Astrocyte (in vitro differentiated cells and primary cell): ENCODE data around the gene BCAT1. TPM values are rescaled to one million over a fixed set of nuclear protein-coding genes. Genes with fewer than 3 reads are reported as not detected.
"Not testable (repeated sequence)": the region's sequence is repeated elsewhere in the genome, so short reads cannot be mapped to it uniquely, and the experiment has no call there.

Experiments
- DNase-seq: peaks from one replicate; pipeline ENCODE4 v3.0.0-alpha.2; 2010; ENCODE audit warnings: low read depth
- FAIRE-seq: peaks from 2 replicates; lab custom pipeline; 2011; peaks lifted over from hg19 to GRCh38; lab: Jason Lieb, UNC
- H2AFZ ChIP-seq: 2 replicates; pipeline ENCODE4 v1.6.0; 2012; ENCODE audit warnings: low read depth, low read length, inconsistent platforms
- H3K27ac ChIP-seq: 2 replicates; pipeline ENCODE4 v1.5.1; 2011; ENCODE audit warnings: low read depth, low read length, inconsistent platforms
- H3K27me3 ChIP-seq: 2 replicates; pipeline ENCODE4 v1.6.0; 2011; ENCODE audit warnings: low read length, inconsistent platforms; ENCODE audit not compliant: insufficient read depth
- H3K36me3 ChIP-seq: 2 replicates; pipeline ENCODE4 v1.5.1; 2011; ENCODE audit warnings: low read length, inconsistent platforms; ENCODE audit not compliant: insufficient read depth
- H3K4me1 ChIP-seq: 2 replicates; pipeline ENCODE4 v1.5.1; 2011; ENCODE audit warnings: low read length, inconsistent platforms; ENCODE audit not compliant: insufficient read depth
- H3K4me2 ChIP-seq: 2 replicates; pipeline ENCODE4 v1.6.0; 2012; ENCODE audit warnings: low read length, inconsistent platforms
- H3K4me3 ChIP-seq: 2 replicates; pipeline ENCODE4 v1.5.1; 2011; ENCODE audit warnings: low read depth, mild to moderate bottlenecking, low read length, inconsistent platforms; ENCODE audit not compliant: insufficient read depth
- H3K79me2 ChIP-seq: 2 replicates; pipeline ENCODE4 v1.6.0; 2012; ENCODE audit warnings: mild to moderate bottlenecking, low read length, inconsistent platforms; ENCODE audit not compliant: insufficient read depth
- H3K9ac ChIP-seq: 2 replicates; pipeline ENCODE4 v1.6.0; 2012; ENCODE audit warnings: mild to moderate bottlenecking, low read length, inconsistent platforms
- H3K9me3 ChIP-seq: 2 replicates; pipeline ENCODE4 v1.5.1; 2012; ENCODE audit warnings: low read depth, mild to moderate bottlenecking, low read length, inconsistent platforms; ENCODE audit not compliant: insufficient read depth
- H4K20me1 ChIP-seq: 2 replicates; pipeline ENCODE4 v1.6.0; 2012; ENCODE audit warnings: low read length, inconsistent platforms; ENCODE audit not compliant: insufficient read depth
- H3K27ac Mint-ChIP-seq: one replicate; pipeline ENCODE4 v1.8.0; 2021; ENCODE audit warnings: mild to moderate bottlenecking, mixed read lengths; ENCODE audit not compliant: unreplicated experiment
- H3K27me3 Mint-ChIP-seq: one replicate; pipeline ENCODE4 v1.8.0; 2021; ENCODE audit warnings: low read depth, mixed read lengths; ENCODE audit not compliant: unreplicated experiment
- H3K36me3 Mint-ChIP-seq: one replicate; pipeline ENCODE4 v1.8.0; 2021; ENCODE audit warnings: low read depth, mixed read lengths; ENCODE audit not compliant: unreplicated experiment
- H3K4me1 Mint-ChIP-seq: one replicate; pipeline ENCODE4 v1.8.0; 2021; ENCODE audit warnings: low read depth, mixed read lengths; ENCODE audit not compliant: unreplicated experiment
- H3K4me3 Mint-ChIP-seq: one replicate; pipeline ENCODE4 v1.8.0; 2021; ENCODE audit warnings: mild to moderate bottlenecking, moderate library complexity, mixed read lengths; ENCODE audit not compliant: unreplicated experiment
- H3K9me3 Mint-ChIP-seq: one replicate; pipeline ENCODE4 v1.8.0; 2021; ENCODE audit warnings: mild to moderate bottlenecking, mixed read lengths; ENCODE audit not compliant: unreplicated experiment
- CTCF ChIP-seq: IDR thresholded peaks from 2 replicates; pipeline ENCODE4 v1.5.1; 2011; ENCODE audit warnings: low read depth, mild to moderate bottlenecking, inconsistent platforms, low read length, moderate library complexity; ENCODE audit not compliant: insufficient read depth
- EZH2 ChIP-seq: IDR thresholded peaks from 2 replicates; pipeline ENCODE4 v1.6.1; 2012; ENCODE audit warnings: mild to moderate bottlenecking, low read length, inconsistent platforms; ENCODE audit not compliant: insufficient read depth
- total RNA-seq: library from RNA; stranded (reverse); gene quantifications from 2 replicates; pipeline ENCODE4 v1.2.1, GENCODE V29; 2021

The BCAT1 gene
- total RNA-seq, 1 donor from 2014 or later, result 476 TPM

- Histone ChIP-seq H3K4me3 (no peak overlapping the region), H2AFZ (no peak overlapping the region), H3K9ac (no peak overlapping the region), H3K4me1 (no peaks in the 10 kb centered on the region), H3K36me3 (peaks cover 28% of the 10 kb centered on the region), H3K27me3 (no peaks in the 10 kb centered on the region), H3K9me3 (no peaks in the 10 kb centered on the region), H3K27ac (no peak overlapping the region), H4K20me1 (peaks cover 12% of the 10 kb centered on the region), H3K4me2 (no peak overlapping the region), H3K79me2 (peaks cover 3% of the 10 kb centered on the region)
- FAIRE-seq (no peak), DNase-seq (no peak)
- Mint-ChIP-seq H3K36me3 (peaks cover 37% of the 10 kb centered on the region), H3K4me1 (peaks cover 18% of the 10 kb centered on the region), H3K4me3 (no peak overlapping the region), H3K27me3 (no peaks in the 10 kb centered on the region), H3K27ac (no peak overlapping the region), H3K9me3 (no peaks in the 10 kb centered on the region)
- TF ChIP-seq EZH2, result no peak
Observed at GRCh38 chr12:24875014-24875413, 73.9 kb downstream of the BCAT1 start.

GRCh38 chr12:24872211-24872610 is 76.7 kb downstream of the BCAT1 start:
- H3K4me3 ChIP-seq, result no peak overlapping the region
- TF ChIP-seq EZH2, result no peak
- H3K27me3 Mint-ChIP-seq, result no peaks in the 10 kb centered on the region
- H3K27ac ChIP-seq, result no peak overlapping the region
- DNase-seq (no peak), FAIRE-seq (no peak)
- no peaks in the 10 kb centered on the region for H3K9me3 Mint-ChIP-seq
- H3K9ac ChIP-seq, result no peak overlapping the region
- H2AFZ ChIP-seq, result no peak overlapping the region
- no peak overlapping the region for H3K27ac Mint-ChIP-seq
- H3K4me1 Mint-ChIP-seq, result peaks cover 10% of the 10 kb centered on the region
- H3K4me2 ChIP-seq, result no peak overlapping the region
- no peaks in the 10 kb centered on the region for H3K9me3 ChIP-seq
- H3K4me3 Mint-ChIP-seq, result no peak overlapping the region
- H3K36me3 Mint-ChIP-seq, result peaks cover 38% of the 10 kb centered on the region
- H3K36me3 ChIP-seq, result peaks cover 23% of the 10 kb centered on the region
- H3K4me1 ChIP-seq, result no peaks in the 10 kb centered on the region
- no peaks in the 10 kb centered on the region for H3K27me3 ChIP-seq
- H3K79me2 ChIP-seq, result peaks cover 9% of the 10 kb centered on the region
- peaks cover 6% of the 10 kb centered on the region for H4K20me1 ChIP-seq

- peaks cover 44% of the 10 kb centered on the region for H3K4me1 Mint-ChIP-seq
- FAIRE-seq, H3K9me3 Mint-ChIP-seq, H3K27ac ChIP-seq, H3K9ac ChIP-seq, H3K4me2 ChIP-seq, H3K79me2 ChIP-seq, H3K27me3 ChIP-seq, H3K27ac Mint-ChIP-seq, H3K36me3 ChIP-seq, H3K4me3 ChIP-seq, DNase-seq, H3K9me3 ChIP-seq, H3K27me3 Mint-ChIP-seq, H2AFZ ChIP-seq, H3K4me3 Mint-ChIP-seq: not testable (repeated sequence)
- Histone ChIP-seq H4K20me1 (peaks cover 12% of the 10 kb centered on the region), H3K4me1 (peaks cover 21% of the 10 kb centered on the region)
- peaks cover 39% of the 10 kb centered on the region for H3K36me3 Mint-ChIP-seq
Observed at GRCh38 chr12:24866139-24866538, 82.8 kb downstream of the BCAT1 start.

DNA sequence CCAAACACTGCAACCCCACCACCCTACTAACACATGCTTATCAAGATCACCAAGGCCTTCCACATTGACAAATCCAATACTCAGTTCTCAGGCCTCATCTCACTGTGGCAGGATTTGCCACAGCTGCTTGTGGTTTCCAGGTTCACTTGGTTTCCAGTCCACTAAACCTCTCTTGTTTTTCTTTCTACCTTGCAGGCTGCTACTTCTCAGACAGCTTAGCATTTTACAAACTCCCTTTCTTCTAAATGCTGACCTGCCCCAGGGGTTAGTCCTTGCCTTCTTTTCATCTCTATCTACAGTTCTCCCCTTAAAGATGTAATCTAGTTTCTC is 84.1 kb downstream of the BCAT1 start:
- Mint-ChIP-seq H3K4me3 (peak overlapping the region; percentile 3), H3K27ac (peak overlapping the region; percentile 98), H3K9me3 (peaks cover 2% of the 10 kb centered on the region), H3K4me1 (peaks cover 57% of the 10 kb centered on the region), H3K36me3 (peaks cover 34% of the 10 kb centered on the region), H3K27me3 (no peaks in the 10 kb centered on the region)
- Histone ChIP-seq H3K4me1 (peaks cover 21% of the 10 kb centered on the region), H3K4me3 (no peak overlapping the region), H3K9me3 (no peaks in the 10 kb centered on the region), H3K4me2 (peak overlapping the region; percentile 74), H3K36me3 (peaks cover 6% of the 10 kb centered on the region), H3K79me2 (peaks cover 6% of the 10 kb centered on the region), H2AFZ (no peak overlapping the region), H3K9ac (peak overlapping the region; percentile 49), H3K27me3 (no peaks in the 10 kb centered on the region), H3K27ac (peak overlapping the region; percentile 71), H4K20me1 (peaks cover 12% of the 10 kb centered on the region)
- DNase-seq (peak; percentile 75), FAIRE-seq (peak; percentile 20)
- TF ChIP-seq EZH2 (no peak), CTCF (no peak)
